ENCODE results near the gene CALHM2. TPM values are rescaled to one million over a fixed set of nuclear protein-coding genes. Genes with fewer than 3 reads are reported as not detected.

CALHM2 gene
- total and polyA plus RNA-seq, 2 of the 4 experiments (the other 2 are of a cell fraction), result 2.5 to 7.9 TPM

DNA sequence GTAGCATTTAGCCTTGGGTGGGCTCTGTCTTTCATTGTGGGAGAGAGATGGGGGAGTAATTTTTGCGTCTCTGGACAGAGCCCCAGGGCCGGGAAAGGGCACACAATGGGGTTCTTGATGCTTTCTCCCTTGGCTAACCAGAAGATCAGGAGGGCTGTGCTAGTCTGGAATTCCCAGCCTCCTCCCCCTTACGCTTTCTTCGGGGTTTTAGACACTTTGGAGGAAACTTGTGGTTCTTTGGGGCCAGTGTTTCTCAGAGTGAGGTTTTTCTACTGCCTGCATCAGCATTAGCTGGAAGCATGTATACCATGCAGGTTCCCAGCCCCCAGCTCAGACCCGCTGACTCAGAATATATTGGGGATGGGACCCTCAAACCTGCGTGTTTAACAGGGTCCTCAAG lies 48.3 kb upstream of the CALHM2 start:
- POLR2A ChIA-PET (ENCODE audit: unreplicated experiment), result no interaction called here
- intact Hi-C loops (cut with micrococcal nuclease) (no loop called here), dilution Hi-C loops (cut with HindIII; ENCODE audit: low sequenced_read_pairs, unreplicated experiment) (no loop called here), in situ Hi-C loops (cut with MboI; ENCODE audit: low sequenced_read_pairs) (no loop called here)
- WGBS, 2 experiments (ENCODE audit: extremely low coverage in 2 of 2, insufficient read length in 1 of 2), result 67% methylated on average over 3 of the region's 6 CpGs; no CpG with 5 or more reads in 1 of the 2 experiments
- ATAC-seq (ENCODE audit: low read depth), result no peak
- no peak overlapping the region for H3K4me2 ChIP-seq (ENCODE audit: low read depth, low read length)
- no peak overlapping the region for H2BK5ac ChIP-seq (ENCODE audit: low read depth, low read length, poor library complexity, severe bottlenecking)
- H3K18ac ChIP-seq (ENCODE audit: low read depth, low read length), result no peak overlapping the region
- H3K4ac ChIP-seq (ENCODE audit: low read depth, low read length), result no peak overlapping the region
- no peak overlapping the region for H2BK15ac ChIP-seq (ENCODE audit: low read depth, low read length)
- H4K8ac ChIP-seq (ENCODE audit: low read depth in 2 of 2, low read length in 2 of 2), result no peak overlapping the region
- no peak overlapping the region for H3K56ac ChIP-seq (ENCODE audit: extremely low read depth, insufficient read depth, low read length)
- no peak for DNase-seq
- H3K36me3 ChIP-seq (ENCODE audit: control insufficient read depth, insufficient read depth, low read length), result no peaks in the 10 kb centered on the region
- no peak overlapping the region for H4K91ac ChIP-seq (ENCODE audit: insufficient read depth, low read depth, low read length)
- H4K5ac ChIP-seq (ENCODE audit: low read depth, low read length), result no peak overlapping the region
- H2BK120ac ChIP-seq (ENCODE audit: low read depth, low read length), result no peak overlapping the region
- H3K14ac ChIP-seq (replicated peaks; ENCODE audit: low read depth, low read length), result no peak overlapping the region
- H3K79me1 ChIP-seq (ENCODE audit: low read depth in 1 of 2, low read length in 2 of 2), result no peaks in the 10 kb centered on the region
- H2BK20ac ChIP-seq (ENCODE audit: low read depth, low read length), result no peak overlapping the region
- H3K4me1 ChIP-seq (ENCODE audit: control insufficient read depth, insufficient read depth, low read length), result 0 out of 2 replicates have a peak, but pooled peaks cover 2% of the 10 kb centered on the region
- CTCF ChIA-PET, result no interaction called here
- no peak overlapping the region for H2AFZ ChIP-seq (replicated peaks; ENCODE audit: low read length, poor library complexity)
- no peak overlapping the region for H3K23ac ChIP-seq (ENCODE audit: low read depth, low read length)
- TF ChIP-seq NFE2L2 (IDR thresholded peaks at IDR 0.05; ENCODE audit: low read depth, low read length) (no peak), FOS (IDR thresholded peaks at IDR 0.05; ENCODE audit: low read depth, low read length) (no peak), RAD21 (IDR thresholded peaks at IDR 0.05; ENCODE audit: low read length) (no peak), BHLHE40 (IDR thresholded peaks at IDR 0.05; ENCODE audit: low read depth, low read length) (no peak), MAZ (IDR thresholded peaks at IDR 0.05; ENCODE audit: borderline replicate concordance, low read depth, low read length) (no peak), POLR2A (IDR thresholded peaks at IDR 0.05; ENCODE audit: low read depth, low read length) (no peak), ELK1 (IDR thresholded peaks at IDR 0.05; ENCODE audit: borderline replicate concordance, low read depth, low read length) (no peak)
- no peak overlapping the region for H2AK9ac ChIP-seq (replicated peaks; ENCODE audit: low read depth, low read length, poor library complexity)
- no peak overlapping the region for H3K4me3 ChIP-seq (ENCODE audit: insufficient read depth, low read depth, low read length)
- no peak overlapping the region for H2AK5ac ChIP-seq (ENCODE audit: low read depth, low read length)
- H3K9me1 ChIP-seq (ENCODE audit: insufficient read depth, low read length), result no peaks in the 10 kb centered on the region
- H3K9me3 ChIP-seq (ENCODE audit: control insufficient read depth, insufficient read depth, low read length), result no peaks in the 10 kb centered on the region
- no peak overlapping the region for H3K27ac ChIP-seq (ENCODE audit: insufficient read depth, low read length)
- peaks cover 29% of the 10 kb centered on the region; the same call in 1 of the 2 replicates for H4K20me1 ChIP-seq (ENCODE audit: insufficient read depth, low read length)
- H3K9ac ChIP-seq (ENCODE audit: low read depth, low read length), result no peak overlapping the region
- H3K27me3 ChIP-seq (ENCODE audit: control insufficient read depth, insufficient read depth, low read length), result peaks cover 70% of the 10 kb centered on the region
- no TSS peak for BruUV-seq (replicated peaks)
